ENCODE results near the gene RANBP1. TPM values are rescaled to one million over a fixed set of nuclear protein-coding genes. Genes with fewer than 3 reads are reported as not detected.
A peak's percentile ranks its signal among the peaks of the same experiment; 100 is the strongest.
"Not testable (repeated sequence)": the region's sequence is repeated elsewhere in the genome, so short reads cannot be mapped to it uniquely, and the experiment has no call there.

RANBP1 gene
- total RNA-seq (100 to 1,000 TPM; 284 to 318 TPM), polyA plus RNA-seq (ENCODE audit: insufficient read depth, low read depth, low replicate concordance) (247 TPM)
- long read RNA-seq, donor 1, transcript RANBP1-202 (6 exons, 1,132 nt): minor isoform, 52 of 195 reads
- long read RNA-seq, donor 1, transcript RANBP1-201 (6 exons, 837 nt): major isoform, 75 of 195 reads
- long read RNA-seq, donor 1, partial matches to known transcripts: 59 of 195 reads
- long read RNA-seq, donor 1, other reads (novel, unspliced or antisense): 0 of 195 reads
- long read RNA-seq, donor 2, transcript RANBP1-202 (6 exons, 1,132 nt): minor isoform, 22 of 72 reads
- long read RNA-seq, donor 2, transcript RANBP1-201 (6 exons, 837 nt): major isoform, 35 of 72 reads
- long read RNA-seq, donor 2, partial matches to known transcripts: 9 of 72 reads
- long read RNA-seq, donor 2, other reads (novel, unspliced or antisense): 0 of 72 reads

- Histone ChIP-seq H3K9me3 (no peaks in the 10 kb centered on the region), H3K27ac (peak within 1 kb of the TSS; percentile 88), H3K4me3 (peak within 1 kb of the TSS; percentile 94 to 98), H3K36me3 (ENCODE audit: low read depth, missing control alignments) (no peaks in the 10 kb centered on the region), H3K4me1 (peaks cover 25% of the 10 kb centered on the region), H3K27me3 (no peaks in the 10 kb centered on the region)
- no peak for TF ChIP-seq CTCF (IDR thresholded peaks at IDR 0.05)
- TF ChIP-seq POLR2A (IDR thresholded peaks at IDR 0.05): no peak
- DNase-seq: no peak
- 65% methylated on average over 29 to 30 of the region's 30 CpGs for WGBS, 2 donors
- intact Hi-C loops (cut with DNase I; ENCODE audit: low total_unique reads): no loop called here
Measured at GRCh38 chr22:20115691-20116375, at the start of gene RANBP1. Gene RANBP1, plus strand, starts transcription at chr22:20116104. Its CDS starts 81 bp downstream, at chr22:20116185.

GRCh38 chr22:20066617-20067383 lies 49.1 kb upstream of the RANBP1 start:
- Histone ChIP-seq H3K9me3 (no peaks in the 10 kb centered on the region), H3K27me3 (no peaks in the 10 kb centered on the region), H3K27ac (no peak overlapping the region), H3K36me3 (ENCODE audit: low read depth, missing control alignments) (no peaks in the 10 kb centered on the region), H3K4me3 (no peak overlapping the region), H3K4me1 (no peaks in the 10 kb centered on the region)
- no peak for DNase-seq
- intact Hi-C loops (cut with DNase I; ENCODE audit: low total_unique reads): no loop called here
- WGBS, 2 donors: 91 to 94% methylated on average over 8 to 11 of the region's 11 CpGs
- TF ChIP-seq CTCF (IDR thresholded peaks at IDR 0.05) (no peak), POLR2A (IDR thresholded peaks at IDR 0.05) (no peak)

DNA sequence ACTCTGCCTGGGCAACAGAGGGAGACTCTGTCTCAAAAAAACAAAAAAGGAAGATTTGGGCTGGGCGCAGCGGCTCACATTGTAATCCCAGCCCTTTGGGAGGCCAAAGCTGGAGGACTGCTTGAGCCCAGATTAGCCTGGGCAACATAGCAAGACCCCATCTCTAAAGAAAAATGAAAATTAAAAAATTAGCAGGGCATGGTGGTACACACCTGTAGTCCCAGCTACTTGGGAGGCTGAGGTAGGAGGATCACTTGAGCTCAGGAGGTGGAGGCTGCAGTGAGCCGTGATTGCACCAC lies 48.6 kb upstream of the RANBP1 start:
- H3K9me3 ChIP-seq; H3K4me1 ChIP-seq; H3K27ac ChIP-seq; DNase-seq; H3K4me3 ChIP-seq; H3K36me3 ChIP-seq (ENCODE audit: low read depth, missing control alignments); intact Hi-C loops (cut with DNase I; ENCODE audit: low total_unique reads); H3K27me3 ChIP-seq: not testable (repeated sequence)
- 93 to 98% methylated on average over 3 of the region's 3 CpGs for WGBS, 2 donors

DNA sequence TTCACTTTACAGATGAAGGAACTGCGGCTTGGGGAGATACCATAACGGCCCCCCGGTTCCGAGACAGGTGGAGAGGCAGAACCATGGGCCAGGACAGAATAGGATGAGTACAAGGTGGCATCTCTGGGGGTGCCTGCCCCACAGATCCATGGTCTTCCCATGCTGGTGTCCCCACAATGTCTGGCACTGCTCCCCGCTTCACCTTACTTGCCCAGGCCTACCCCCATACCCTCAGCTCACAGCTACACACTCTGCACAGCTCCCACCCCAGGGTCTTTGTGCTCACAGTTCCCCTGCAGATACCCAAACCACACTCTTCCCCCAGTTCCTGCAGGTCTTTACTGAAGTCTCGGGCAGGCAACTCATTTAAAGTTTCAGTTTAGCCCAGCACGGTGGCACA lies 47.3 kb upstream of the RANBP1 start:
- intact Hi-C loops (cut with DNase I; ENCODE audit: low total_unique reads): no loop called here
- no peaks in the 10 kb centered on the region for H3K36me3 ChIP-seq (ENCODE audit: low read depth, missing control alignments)
- DNase-seq: no peak
- WGBS, 2 donors: 91 to 92% methylated on average over 4 to 7 of the region's 7 CpGs
- no peaks in the 10 kb centered on the region for H3K4me1 ChIP-seq
- no peak overlapping the region for H3K4me3 ChIP-seq
- no peak for TF ChIP-seq CTCF (IDR thresholded peaks at IDR 0.05)
- TF ChIP-seq POLR2A (IDR thresholded peaks at IDR 0.05): no peak
- H3K27me3 ChIP-seq: no peaks in the 10 kb centered on the region
- H3K9me3 ChIP-seq: no peaks in the 10 kb centered on the region
- H3K27ac ChIP-seq: no peak overlapping the region
